IPS-15b (cell line): ENCODE data around the gene FBXL16.
"Not testable (repeated sequence)": the region's sequence is repeated elsewhere in the genome, so short reads cannot be mapped to it uniquely, and the experiment has no call there.

Experiments
- H3K27me3 ChIP-seq: one replicate; pipeline ENCODE4 v1.6.1; 2013; ENCODE audit warnings: low read length; ENCODE audit not compliant: control insufficient read depth, insufficient read depth
- H3K36me3 ChIP-seq: one replicate; pipeline ENCODE4 v1.6.1; 2013; ENCODE audit warnings: low read length; ENCODE audit not compliant: control insufficient read depth, insufficient read depth
- H3K4me1 ChIP-seq: one replicate; pipeline ENCODE4 v1.6.1; 2013; ENCODE audit warnings: mild to moderate bottlenecking, low read length; ENCODE audit not compliant: control insufficient read depth, insufficient read depth
- H3K4me3 ChIP-seq: one replicate; pipeline ENCODE4 v1.5.1; 2013; ENCODE audit warnings: low read depth, low read length
- H3K9ac ChIP-seq: one replicate; pipeline ENCODE4 v1.6.1; 2013; ENCODE audit warnings: low read depth, mild to moderate bottlenecking, low read length
- H3K9me3 ChIP-seq: one replicate; pipeline ENCODE4 v1.6.1; 2013; ENCODE audit warnings: mild to moderate bottlenecking, low read length; ENCODE audit not compliant: control insufficient read depth, insufficient read depth

Gene FBXL16

GRCh38 chr16:743794-744500 lies 38.3 kb upstream of the FBXL16 start:
- no peak overlapping the region for H3K4me3 ChIP-seq
- no peaks in the 10 kb centered on the region for H3K36me3 ChIP-seq
- no peak overlapping the region for H3K9ac ChIP-seq
- peaks cover 3% of the 10 kb centered on the region for H3K4me1 ChIP-seq
- no peaks in the 10 kb centered on the region for H3K9me3 ChIP-seq
- no peaks in the 10 kb centered on the region for H3K27me3 ChIP-seq

DNA sequence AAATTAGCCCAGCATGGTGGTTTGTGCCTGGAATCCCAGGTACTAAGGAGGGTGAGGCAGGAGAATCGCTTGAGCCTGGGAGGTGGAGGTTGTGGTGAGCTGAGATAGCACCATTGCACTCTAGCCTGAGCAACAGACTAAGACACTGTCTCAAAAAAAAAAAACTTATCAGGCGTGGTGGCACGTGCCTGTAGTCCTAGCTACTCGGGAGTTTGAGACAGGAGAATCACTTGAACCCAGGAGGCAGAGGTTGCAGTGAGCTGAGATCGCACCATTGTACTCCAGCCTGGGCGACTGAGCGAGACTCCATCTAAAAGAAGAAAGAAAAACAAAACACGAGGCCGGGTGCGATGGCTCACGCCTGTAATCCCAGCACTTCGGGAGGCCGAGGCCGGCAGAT lies 37.3 kb upstream of the FBXL16 start:
- H3K4me3 ChIP-seq, H3K27me3 ChIP-seq, H3K9me3 ChIP-seq, H3K4me1 ChIP-seq, H3K36me3 ChIP-seq, H3K9ac ChIP-seq: not testable (repeated sequence)

DNA sequence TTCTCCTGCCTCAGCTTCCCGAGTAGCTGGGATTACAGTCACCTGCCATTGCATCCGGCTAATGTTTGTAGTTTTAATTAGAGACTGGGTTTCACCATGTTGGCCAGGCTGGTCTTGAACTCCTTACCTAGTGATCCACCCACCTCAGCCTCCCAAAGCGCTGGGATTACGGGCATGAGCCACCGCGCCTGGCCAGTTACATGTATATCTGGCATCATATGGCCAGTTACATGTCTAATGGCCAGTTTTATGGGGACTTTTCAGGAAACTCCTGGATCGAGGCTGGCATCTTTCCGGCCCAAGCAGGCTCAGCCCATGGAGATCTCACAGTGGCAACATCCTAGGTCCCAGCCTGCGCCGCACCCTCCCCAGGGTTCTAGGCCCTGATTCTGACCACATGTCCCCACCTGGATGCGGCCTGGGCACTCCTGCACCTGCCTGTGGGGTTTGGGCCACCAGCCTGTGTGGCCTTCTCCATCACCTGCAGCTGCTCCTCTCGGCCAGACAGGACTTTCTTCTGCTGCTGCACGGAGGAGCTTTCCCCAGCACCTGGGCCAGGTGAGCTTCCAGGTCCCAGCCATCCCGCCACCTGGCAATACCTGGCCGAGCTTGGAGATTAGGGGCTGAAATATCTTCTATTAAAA lies 36.5 kb upstream of the FBXL16 start:
- Histone ChIP-seq H3K36me3 (no peaks in the 10 kb centered on the region), H3K4me3 (no peak overlapping the region), H3K9ac (no peak overlapping the region), H3K27me3 (no peaks in the 10 kb centered on the region), H3K9me3 (no peaks in the 10 kb centered on the region), H3K4me1 (peaks cover 3% of the 10 kb centered on the region)

DNA sequence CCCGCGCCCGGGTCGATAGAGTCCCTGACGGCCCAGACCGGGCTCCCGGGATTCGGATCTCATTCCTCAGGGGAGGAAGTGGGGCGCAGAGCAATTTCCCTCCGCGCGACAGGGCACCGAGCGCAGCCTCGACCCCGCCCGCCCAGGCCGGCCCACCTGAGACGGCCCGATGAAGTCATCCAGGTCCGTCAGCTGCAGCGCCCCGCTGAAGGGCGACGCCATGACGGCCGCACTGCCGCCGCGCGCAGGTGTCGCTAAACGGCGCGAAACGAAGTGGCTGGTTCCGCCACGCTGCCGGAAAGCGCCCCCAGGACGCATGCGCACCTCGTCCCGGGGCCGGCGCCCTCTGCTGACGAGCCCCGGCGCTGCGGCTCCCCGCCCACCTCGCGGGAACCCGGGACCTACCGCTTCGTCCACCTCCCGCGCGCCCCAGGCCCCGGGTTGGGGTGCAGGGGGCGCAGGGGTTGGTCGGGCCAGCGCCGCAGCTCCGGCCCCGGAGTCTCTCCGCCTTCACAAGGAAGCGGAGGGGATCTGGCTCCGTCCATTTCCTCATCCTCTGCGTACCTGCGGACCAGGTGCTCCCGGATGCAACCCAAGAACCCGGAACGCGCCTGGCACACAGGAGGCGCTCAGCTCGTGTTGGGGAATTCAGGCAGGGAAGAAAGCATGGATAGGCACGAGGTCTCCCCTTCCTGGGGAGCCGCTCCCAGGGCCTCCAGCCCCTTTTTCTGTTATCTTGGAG lies 35.3 kb upstream of the FBXL16 start, which contains the start of gene CIAO3:
TSS of gene CIAO3 (minus strand) at position 234 of the 742 bp plus-strand sequence. CDS start at position 222, 12 bp downstream.
- H3K9ac ChIP-seq: peak within 1 kb of the TSS; percentile 88
- peaks cover 6% of the 10 kb centered on the region for H3K36me3 ChIP-seq
- H3K4me3 ChIP-seq: peak within 1 kb of the TSS; percentile 74
- peaks cover 3% of the 10 kb centered on the region for H3K4me1 ChIP-seq
- H3K27me3 ChIP-seq: no peaks in the 10 kb centered on the region
- no peaks in the 10 kb centered on the region for H3K9me3 ChIP-seq

DNA sequence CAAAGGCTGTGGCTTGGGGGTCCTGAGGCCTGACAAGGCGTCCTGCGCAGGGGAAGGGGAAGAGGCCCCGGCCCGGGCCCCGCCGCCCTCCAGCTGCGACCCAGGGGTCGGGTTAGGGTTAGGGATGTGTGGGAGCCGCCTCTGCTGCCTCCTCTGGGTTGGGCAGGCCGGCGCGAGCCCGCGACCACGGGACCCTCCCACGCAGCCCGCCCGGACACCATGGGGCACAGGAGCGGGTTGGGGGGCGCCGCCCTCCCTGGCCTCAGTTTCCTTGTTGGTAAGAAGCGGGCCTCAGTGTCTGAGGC lies 34.8 kb upstream of the FBXL16 start:
- Histone ChIP-seq H3K9ac (peak overlapping the region; percentile 76), H3K4me3 (peak overlapping the region; percentile 72), H3K36me3 (peaks cover 10% of the 10 kb centered on the region), H3K4me1 (peaks cover 3% of the 10 kb centered on the region), H3K27me3 (no peaks in the 10 kb centered on the region), H3K9me3 (no peaks in the 10 kb centered on the region)

GRCh38 chr16:739560-740458 lies 34.2 kb upstream of the FBXL16 start:
- H3K36me3 ChIP-seq: peaks cover 15% of the 10 kb centered on the region
- no peaks in the 10 kb centered on the region for H3K9me3 ChIP-seq
- H3K4me3 ChIP-seq: peak overlapping the region; percentile 72
- no peaks in the 10 kb centered on the region for H3K27me3 ChIP-seq
- H3K4me1 ChIP-seq: peaks cover 3% of the 10 kb centered on the region
- peak overlapping the region; percentile 76 for H3K9ac ChIP-seq

DNA sequence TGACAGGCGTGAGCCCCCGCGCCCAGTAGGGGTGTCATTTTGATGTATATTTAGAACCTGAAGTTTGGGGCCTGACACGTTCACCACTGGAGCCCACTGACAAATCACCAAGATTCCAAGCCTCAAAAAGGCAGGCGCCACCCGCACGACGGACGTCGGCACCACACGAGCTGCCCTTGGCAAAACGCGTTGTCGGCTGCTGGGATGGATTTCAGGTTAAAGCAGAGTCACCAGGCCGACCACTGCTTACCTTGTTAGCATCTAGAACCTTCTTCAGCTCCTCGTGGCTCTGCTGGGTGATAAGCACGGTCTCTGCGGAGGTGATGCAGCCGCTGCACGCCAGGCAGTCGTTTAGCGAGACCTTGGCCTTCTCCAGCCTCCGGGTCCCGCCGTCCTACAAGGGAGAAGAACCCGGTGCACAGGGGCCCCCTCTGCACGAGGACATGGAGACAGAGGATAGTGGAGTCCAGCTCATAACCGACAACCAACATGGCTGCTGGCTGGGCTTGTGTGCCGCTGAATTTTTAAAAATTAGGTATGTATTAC lies 31.4 kb upstream of the FBXL16 start:
- Histone ChIP-seq H3K4me1 (peaks cover 3% of the 10 kb centered on the region), H3K27me3 (no peaks in the 10 kb centered on the region), H3K36me3 (peaks cover 35% of the 10 kb centered on the region), H3K4me3 (no peak overlapping the region), H3K9me3 (no peaks in the 10 kb centered on the region), H3K9ac (no peak overlapping the region)

DNA sequence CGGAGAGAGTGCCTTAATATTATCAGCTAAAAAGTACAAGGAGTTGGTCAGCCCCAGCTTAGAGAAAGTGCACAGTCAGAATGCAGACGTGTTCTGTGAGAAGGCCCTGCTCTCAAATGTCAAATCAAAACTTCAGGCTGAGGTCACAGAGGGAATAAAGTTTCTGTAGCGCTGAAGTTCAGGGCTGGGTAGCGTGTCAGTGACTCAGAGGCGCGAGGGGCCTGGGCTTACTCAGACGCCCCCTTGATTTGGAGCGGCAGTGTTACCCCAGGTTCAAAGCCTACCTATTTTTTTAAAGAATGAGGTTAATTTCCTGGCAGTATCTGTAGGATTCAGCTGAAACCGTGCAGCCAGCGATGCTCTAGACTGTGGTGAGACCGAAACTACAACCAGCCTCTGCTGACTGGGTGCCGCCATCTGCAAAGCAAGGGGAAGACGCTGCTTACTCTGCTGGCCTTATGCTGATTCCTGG lies 30.4 kb upstream of the FBXL16 start:
- Histone ChIP-seq H3K36me3 (peaks cover 37% of the 10 kb centered on the region), H3K27me3 (no peaks in the 10 kb centered on the region), H3K9ac (no peak overlapping the region), H3K4me3 (no peak overlapping the region), H3K4me1 (peaks cover 3% of the 10 kb centered on the region), H3K9me3 (no peaks in the 10 kb centered on the region)

- no peaks in the 10 kb centered on the region for H3K9me3 ChIP-seq
- peaks cover 41% of the 10 kb centered on the region for H3K36me3 ChIP-seq
- H3K4me1 ChIP-seq: peaks cover 3% of the 10 kb centered on the region
- H3K9ac ChIP-seq: no peak overlapping the region
- H3K27me3 ChIP-seq: no peaks in the 10 kb centered on the region
- H3K4me3 ChIP-seq: no peak overlapping the region
Observed at GRCh38 chr16:734981-735881, 29.6 kb upstream of the FBXL16 start.

DNA sequence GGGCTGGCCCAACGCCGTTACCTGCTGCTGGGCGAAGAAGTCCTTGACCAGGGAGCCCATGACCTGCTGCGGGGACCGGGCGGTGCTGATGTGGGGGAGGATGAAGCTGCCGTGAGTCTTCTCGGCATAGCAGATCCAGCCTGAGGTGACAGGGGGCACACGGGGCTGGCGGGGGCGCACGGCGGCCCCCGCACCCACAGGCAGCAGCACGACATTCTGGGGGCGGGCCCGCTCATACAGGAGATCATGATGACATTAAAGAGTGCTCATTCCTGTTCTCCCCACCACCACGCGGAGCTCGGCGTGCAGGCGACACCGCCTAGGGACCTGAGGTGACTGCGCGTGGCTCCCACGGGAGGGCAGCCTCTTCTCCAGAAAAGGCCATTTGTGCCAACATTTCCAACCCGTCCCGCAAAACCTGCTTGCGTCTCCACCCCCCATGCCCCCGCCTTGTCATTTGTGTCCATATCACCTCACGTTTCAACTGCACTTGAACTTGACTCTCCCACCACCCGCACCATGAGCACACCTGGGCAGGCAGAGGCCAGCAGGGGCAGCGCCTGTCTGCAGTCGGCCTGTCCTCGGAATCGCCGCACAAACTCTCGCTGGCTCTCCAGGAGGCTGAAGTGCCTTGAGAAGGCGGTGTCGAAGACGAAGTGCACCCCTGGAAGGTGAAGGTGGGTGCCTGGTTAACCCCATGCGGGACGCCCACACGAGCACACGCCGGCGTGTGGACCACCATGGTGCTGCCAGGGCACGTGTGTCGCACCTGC lies 28.8 kb upstream of the FBXL16 start:
- H3K9ac ChIP-seq: no peak overlapping the region
- no peak overlapping the region for H3K4me3 ChIP-seq
- H3K27me3 ChIP-seq: no peaks in the 10 kb centered on the region
- H3K4me1 ChIP-seq: no peaks in the 10 kb centered on the region
- H3K36me3 ChIP-seq: peaks cover 41% of the 10 kb centered on the region
- no peaks in the 10 kb centered on the region for H3K9me3 ChIP-seq
